AG04449 (cell line): Measurements from ENCODE around the gene ABCB8.
A peak's percentile ranks its signal among the peaks of the same experiment; 100 is the strongest.

Experiments
- CTCF ChIA-PET: fragments of 350-600 bp; formaldehyde crosslinking; extraction: SDS; loops from one replicate; lab custom pipeline; 2021; ENCODE audit warnings: antibody characterized with exemption; lab: Yijun Ruan, JAX
- POLR2A ChIA-PET: fragments of 400-600, 350-600 bp; formaldehyde crosslinking; extraction: SDS; loops from one replicate; lab custom pipeline; 2020; ENCODE audit warnings: antibody characterized with exemption, inconsistent platforms; lab: Yijun Ruan, JAX
- DNase-seq: peaks from one replicate; pipeline ENCODE4 v3.0.0-alpha.2; 2010; ENCODE audit warnings: low read depth, low spot score
- H3K4me3 ChIP-seq: 2 replicates; pipeline ENCODE4 v1.5.1; 2011; ENCODE audit warnings: low read depth, mild to moderate bottlenecking, control low read depth, low read length
- TF ChIP-seq, protein P1 (sequence below): IDR thresholded peaks from one replicate; pipeline ENCODE4 v1.5.1; 2011; ENCODE audit warnings: mild to moderate bottlenecking, moderate library complexity, low read length, control low read depth, inconsistent platforms; ENCODE audit not compliant: insufficient read depth; ENCODE audit errors: missing control alignments

The ABCB8 gene

DNA sequence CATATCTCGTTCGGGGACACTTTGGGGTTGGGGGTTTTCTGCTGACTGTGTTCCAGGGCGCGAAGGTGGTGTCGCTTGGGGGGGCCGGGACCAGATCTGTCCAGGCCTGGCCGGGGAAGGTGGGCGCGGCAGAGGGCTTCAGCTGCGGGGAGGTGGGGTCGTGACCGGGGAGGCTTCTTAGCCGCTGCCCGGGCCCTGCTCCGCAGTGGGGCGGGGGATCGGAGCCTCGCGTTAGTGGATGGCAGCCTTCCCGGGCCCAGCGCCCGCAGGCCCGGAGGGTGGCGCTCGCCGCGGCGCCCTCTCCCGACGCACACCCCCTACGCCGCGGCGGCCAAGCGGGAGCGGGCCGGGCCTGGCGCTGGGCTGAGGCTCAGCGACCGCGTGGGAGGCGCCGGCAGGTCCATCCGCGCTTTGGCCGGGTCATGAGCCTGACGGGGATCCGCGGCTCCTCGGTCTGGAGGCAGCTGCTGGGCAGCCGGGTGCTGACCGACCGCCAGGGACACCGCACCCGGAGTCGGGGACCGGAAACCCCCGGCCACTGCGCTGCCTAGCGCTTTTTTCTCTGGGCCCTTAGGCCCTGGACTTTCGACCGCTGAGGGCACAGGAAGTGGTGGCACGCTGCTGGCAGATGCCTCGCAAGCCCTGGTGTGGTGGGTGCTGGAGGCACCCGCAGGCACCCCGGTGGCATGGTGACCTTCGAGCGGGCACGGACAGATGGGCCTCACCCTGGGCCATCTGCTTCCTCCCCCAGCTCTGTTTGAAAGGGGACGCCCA is 59.2 kb downstream of the ABCB8 start:
- ChIA-PET CTCF (interaction anchor here (0.7 to 19.2 kb wide), 6 partner anchors 9 to 77 kb away, joined by 3 to 347 read pairs (median 4); no protein-coding TSS in a partner anchor), POLR2A (interaction anchor here (1.5 kb wide), 2 partner anchors 11 to 26 kb away, joined by 5 read pairs; no protein-coding TSS in a partner anchor)
- TF ChIP-seq, protein P1, sequence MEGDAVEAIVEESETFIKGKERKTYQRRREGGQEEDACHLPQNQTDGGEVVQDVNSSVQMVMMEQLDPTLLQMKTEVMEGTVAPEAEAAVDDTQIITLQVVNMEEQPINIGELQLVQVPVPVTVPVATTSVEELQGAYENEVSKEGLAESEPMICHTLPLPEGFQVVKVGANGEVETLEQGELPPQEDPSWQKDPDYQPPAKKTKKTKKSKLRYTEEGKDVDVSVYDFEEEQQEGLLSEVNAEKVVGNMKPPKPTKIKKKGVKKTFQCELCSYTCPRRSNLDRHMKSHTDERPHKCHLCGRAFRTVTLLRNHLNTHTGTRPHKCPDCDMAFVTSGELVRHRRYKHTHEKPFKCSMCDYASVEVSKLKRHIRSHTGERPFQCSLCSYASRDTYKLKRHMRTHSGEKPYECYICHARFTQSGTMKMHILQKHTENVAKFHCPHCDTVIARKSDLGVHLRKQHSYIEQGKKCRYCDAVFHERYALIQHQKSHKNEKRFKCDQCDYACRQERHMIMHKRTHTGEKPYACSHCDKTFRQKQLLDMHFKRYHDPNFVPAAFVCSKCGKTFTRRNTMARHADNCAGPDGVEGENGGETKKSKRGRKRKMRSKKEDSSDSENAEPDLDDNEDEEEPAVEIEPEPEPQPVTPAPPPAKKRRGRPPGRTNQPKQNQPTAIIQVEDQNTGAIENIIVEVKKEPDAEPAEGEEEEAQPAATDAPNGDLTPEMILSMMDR: peak; percentile 42
- no peak for DNase-seq
- H3K4me3 ChIP-seq: peak overlapping the region; percentile 75

GRCh38 chr7:151088019-151088855 is 60.0 kb downstream of the ABCB8 start:
- no peak for DNase-seq
- POLR2A ChIA-PET: interaction anchor here (1.5 to 2.0 kb wide), 3 partner anchors 12 to 25 kb away, joined by 5 to 6 read pairs (median 5); no protein-coding TSS in a partner anchor
- CTCF ChIA-PET: interaction anchor here (0.7 to 19.2 kb wide), 8 partner anchors 12 to 156 kb away, joined by 3 to 347 read pairs (median 4); no protein-coding TSS in a partner anchor
- H3K4me3 ChIP-seq: peak overlapping the region; percentile 75
- TF ChIP-seq, protein P1: no peak

DNA sequence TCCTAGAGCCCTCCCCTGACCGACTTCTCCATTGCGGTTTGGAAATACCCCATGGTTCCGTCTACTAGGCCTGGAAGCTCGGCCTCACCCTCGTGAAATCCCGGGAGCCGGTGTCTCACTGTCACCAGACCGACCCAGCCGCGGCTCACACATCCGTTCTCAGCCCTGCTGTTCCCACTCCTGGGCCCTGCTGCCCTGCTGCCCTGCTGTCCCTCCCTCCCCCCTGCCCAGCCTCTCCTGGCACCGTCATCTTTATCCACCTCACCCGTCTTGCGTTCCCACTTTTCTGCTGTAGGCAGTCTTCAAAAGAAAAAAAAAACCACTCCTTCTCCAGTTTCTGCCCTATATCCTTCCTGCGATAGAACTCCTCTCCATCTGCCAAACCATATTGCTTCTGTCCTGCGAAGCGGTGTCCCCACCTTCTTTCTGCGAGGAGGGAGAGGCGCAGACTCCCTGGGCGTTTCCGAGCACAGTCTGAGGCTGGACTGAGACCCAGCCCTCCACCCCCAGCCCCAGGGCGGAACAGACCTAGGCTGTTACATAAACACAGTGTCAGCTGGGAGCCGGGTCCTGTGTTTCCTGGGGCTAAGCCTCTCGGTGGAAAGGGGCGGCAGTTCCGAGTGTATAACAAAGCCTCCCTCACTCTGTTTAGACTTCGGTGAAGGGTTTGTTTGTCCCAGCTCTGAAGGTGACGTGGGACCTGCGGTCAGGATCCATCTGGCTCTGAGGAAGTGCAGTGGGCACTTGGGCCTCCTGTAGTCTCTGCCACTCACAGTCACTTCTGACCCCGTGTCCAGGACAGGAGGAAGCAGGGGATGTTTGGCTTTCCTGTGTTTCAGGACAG is 60.8 kb downstream of the ABCB8 start:
- no peak for DNase-seq
- CTCF ChIA-PET: interaction anchor here (0.8 to 19.2 kb wide), 6 partner anchors 21 to 155 kb away, joined by 4 to 347 read pairs (median 4); no protein-coding TSS in a partner anchor
- H3K4me3 ChIP-seq: peak overlapping the region; percentile 75
- POLR2A ChIA-PET: interaction anchor here (0.7 to 2.0 kb wide), 4 partner anchors 12 to 61 kb away, joined by 4 to 6 read pairs (median 5); partner anchors contain the start of gene ABCB8
- TF ChIP-seq, protein P1: no peak

GRCh38 chr7:151089893-151090730 is 61.9 kb downstream of the ABCB8 start:
- ChIA-PET CTCF (interaction anchor here (0.7 to 19.2 kb wide), 7 partner anchors 10 to 127 kb away, joined by 3 to 347 read pairs (median 4); no protein-coding TSS in a partner anchor), POLR2A (interaction anchor here (0.6 to 2.0 kb wide), 3 partner anchors 15 to 62 kb away, joined by 3 to 6 read pairs (median 4); partner anchors contain the start of gene ABCB8)
- TF ChIP-seq, protein P1: no peak
- H3K4me3 ChIP-seq: no peak overlapping the region
- no peak for DNase-seq

GRCh38 chr7:151091003-151091402 is 62.8 kb downstream of the ABCB8 start:
- DNase-seq: no peak
- ChIA-PET CTCF (interaction anchor here (0.7 to 19.2 kb wide), 6 partner anchors 10 to 77 kb away, joined by 3 to 347 read pairs (median 4); partner anchors contain the start of gene FASTK), POLR2A (no interaction called here)
- TF ChIP-seq, protein P1: no peak
- H3K4me3 ChIP-seq: no peak overlapping the region
